ENCODE results near the gene WDFY4. TPM values are rescaled to one million over a fixed set of nuclear protein-coding genes. Genes with fewer than 3 reads are reported as not detected.

Gene WDFY4
- polyA plus RNA-seq, 2 of the 4 experiments (the other 2 are of a cell fraction) = not detected

- FAIRE-seq = no peak
- ATAC-seq = no peak
- H3K4me1 ChIP-seq = no peaks in the 10 kb centered on the region
- ChIA-PET CTCF (interaction anchor here (1.2 to 2.0 kb wide), 3 partner anchors 9 to 10 kb away, joined by 3 to 5 read pairs (median 3); no protein-coding TSS in a partner anchor), POLR2A (no interaction called here)
- H3K4me2 ChIP-seq = no peak overlapping the region
- TF ChIP-seq JUNB (IDR thresholded peaks at IDR 0.05) = no peak
- TF ChIP-seq MAFK (IDR thresholded peaks at IDR 0.05; ENCODE audit: partially characterized antibody) = no peak
- TF ChIP-seq USF2 (IDR thresholded peaks at IDR 0.05) = no peak
- no peak for TF ChIP-seq POLR2A (IDR thresholded peaks at IDR 0.05; ENCODE audit: low read length)
- TF ChIP-seq CTCF (IDR thresholded peaks at IDR 0.05) = no peak
- no peak for TF ChIP-seq POLR2AphosphoS2 (conservative IDR thresholded peaks at IDR 0.05; ENCODE audit: low read length)
- TF ChIP-seq NPAS2 (CRISPR knock-in tag; IDR thresholded peaks at IDR 0.05; ENCODE audit: borderline replicate concordance) = no peak
- TF ChIP-seq ATOH8 (CRISPR knock-in tag; IDR thresholded peaks at IDR 0.05; ENCODE audit: low read depth) = no peak
- no peak for TF ChIP-seq HMGXB4 (CRISPR knock-in tag; IDR thresholded peaks at IDR 0.05; ENCODE audit: borderline replicate concordance)
- TF ChIP-seq HES2 (IDR thresholded peaks at IDR 0.05) = no peak
- no peak for TF ChIP-seq NR3C1 (IDR thresholded peaks at IDR 0.05)
- no peak overlapping the region for H3K4me3 ChIP-seq
- WGBS (ENCODE audit: missing lambda C conversion rate) = 10% methylated on average over 6 of the region's 6 CpGs
- no peak overlapping the region for H3K27ac ChIP-seq
- no peaks in the 10 kb centered on the region for H3K9me3 ChIP-seq
- no peak for DNase-seq (ENCODE audit: low read depth in 1 of 2, low spot score in 1 of 2)
These were observed 95.0 kb downstream of the WDFY4 start for GRCh38 chr10:48779546-48780152.

- 23% methylated on average over 5 of the region's 5 CpGs for WGBS (ENCODE audit: missing lambda C conversion rate)
- no peaks in the 10 kb centered on the region for H3K4me1 ChIP-seq
- DNase-seq (ENCODE audit: low read depth in 1 of 2, low spot score in 1 of 2) (no peak), FAIRE-seq (no peak), ATAC-seq (no peak)
- H3K4me2 ChIP-seq = no peak overlapping the region
- POLR2A ChIA-PET = no interaction called here
- CTCF ChIA-PET = interaction anchor here (1.2 kb wide), 1 partner anchor 9 kb away, joined by 3 read pairs; no protein-coding TSS in a partner anchor
- no peak overlapping the region for H3K4me3 ChIP-seq
- no peaks in the 10 kb centered on the region for H3K9me3 ChIP-seq
- H3K27ac ChIP-seq = no peak overlapping the region
- TF ChIP-seq FOXS1 (CRISPR knock-in tag; IDR thresholded peaks at IDR 0.05) (no peak), FOSB (CRISPR knock-in tag; IDR thresholded peaks at IDR 0.05) (no peak), FOSL2 (IDR thresholded peaks at IDR 0.05) (no peak), FOSL2 (CRISPR knock-in tag; IDR thresholded peaks at IDR 0.05) (no peak), POLR2A (IDR thresholded peaks at IDR 0.05; ENCODE audit: low read length) (no peak), MAZ (IDR thresholded peaks at IDR 0.05; ENCODE audit: borderline replicate concordance, low read depth, low read length) (no peak), NR3C1 (IDR thresholded peaks at IDR 0.05) (no peak), REST (IDR thresholded peaks at IDR 0.05) (no peak), HOXA7 (CRISPR knock-in tag; IDR thresholded peaks at IDR 0.05) (no peak), EHMT2 (IDR thresholded peaks at IDR 0.05; ENCODE audit: low read depth) (no peak), HEYL (CRISPR knock-in tag; IDR thresholded peaks at IDR 0.05) (no peak), CEBPB (IDR thresholded peaks at IDR 0.05) (no peak), BCL3 (IDR thresholded peaks at IDR 0.05) (no peak), E2F6 (IDR thresholded peaks at IDR 0.05; ENCODE audit: borderline replicate concordance, low read depth) (no peak), RAD21 (conservative IDR thresholded peaks at IDR 0.05 in 1 of 2, IDR thresholded peaks at IDR 0.05 in 1 of 2) (no peak), HOXB13 (CRISPR knock-in tag; IDR thresholded peaks at IDR 0.05; ENCODE audit: low read depth) (no peak)
These were observed 95.7 kb downstream of the WDFY4 start for GRCh38 chr10:48780341-48780740.
